GM19452 (cell line): ENCODE measurements around the gene STK33.

Experiments
- ATAC-seq: cut with Tn5 transposase; IDR thresholded peaks from one replicate; pipeline ENCODE4 v1.9.1; 2021; ENCODE audit not compliant: unreplicated experiment

The STK33 gene

GRCh38 chr11:8442301-8442700, 151.7 kb downstream of the STK33 start:
- ATAC-seq = no peak

DNA sequence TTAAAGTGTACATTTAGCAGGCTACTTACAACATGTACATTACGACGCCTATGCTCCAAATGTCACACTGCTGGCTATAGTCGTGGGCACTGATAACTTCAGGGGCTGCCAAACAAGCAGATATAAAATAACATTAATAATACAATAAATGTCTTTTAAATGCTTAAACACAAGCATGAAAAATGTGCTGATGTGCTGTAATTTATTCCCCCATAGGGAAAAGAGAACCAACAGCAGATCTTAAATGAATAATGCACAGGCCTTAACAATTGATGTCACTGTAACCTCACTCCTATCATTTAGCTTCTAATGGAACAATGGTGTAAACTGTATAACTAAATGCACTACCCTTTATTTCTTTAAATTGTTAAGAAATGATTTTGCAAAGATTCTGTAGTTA, 153.4 kb downstream of the STK33 start:
- ATAC-seq = no peak

- no peak for ATAC-seq
Observed at GRCh38 chr11:8429483-8429882, 164.5 kb downstream of the STK33 start.

GRCh38 chr11:8426076-8426475, 168.0 kb downstream of the STK33 start:
- no peak for ATAC-seq

GRCh38 chr11:8415195-8415594, 178.8 kb downstream of the STK33 start:
- no peak for ATAC-seq

- ATAC-seq = no peak
Observed at GRCh38 chr11:8408151-8408941, 185.7 kb downstream of the STK33 start.

DNA sequence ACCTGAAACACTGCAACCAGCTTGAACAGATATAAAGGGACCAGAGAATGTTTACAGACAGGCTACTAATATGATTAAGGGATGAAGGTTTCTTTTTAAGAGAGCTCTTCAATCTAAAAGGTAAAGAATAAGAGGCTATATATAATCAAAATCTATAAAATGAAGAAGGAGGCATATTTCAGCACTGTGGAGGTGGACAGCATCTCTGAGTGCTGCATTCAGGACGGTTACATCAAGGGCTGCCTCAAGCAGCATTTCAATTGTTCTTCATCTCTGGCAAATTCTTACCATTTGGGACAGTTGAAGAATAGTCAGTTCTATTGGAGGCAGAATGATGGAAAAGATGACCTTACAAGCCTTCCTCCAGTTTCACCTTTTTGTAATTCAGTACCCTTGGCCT, 190.7 kb downstream of the STK33 start:
- ATAC-seq = no peak

- no peak for ATAC-seq
Observed at GRCh38 chr11:8392886-8393285, 201.1 kb downstream of the STK33 start.

DNA sequence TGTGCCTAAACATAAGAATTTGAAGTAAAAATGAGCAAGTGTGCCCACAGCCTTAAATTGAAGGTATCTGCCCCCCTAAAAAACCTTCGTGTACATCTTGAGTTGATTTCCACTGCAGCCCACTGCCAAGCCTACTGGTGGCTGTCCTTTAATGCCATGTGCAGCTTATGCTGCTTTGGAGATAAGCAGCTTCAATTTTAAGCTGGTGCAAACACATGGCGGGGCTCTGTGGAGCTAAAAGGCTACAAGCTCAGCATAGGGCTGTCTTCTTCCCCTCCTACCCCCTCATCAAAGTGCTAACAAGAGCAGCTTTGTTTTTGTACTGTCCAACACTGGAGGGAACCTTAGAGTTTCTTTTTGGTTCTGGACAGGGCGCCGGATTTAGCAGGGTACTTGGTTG, 201.9 kb downstream of the STK33 start:
- ATAC-seq = no peak

- no peak for ATAC-seq
Observed at GRCh38 chr11:8390851-8391612, 203.0 kb downstream of the STK33 start.

DNA sequence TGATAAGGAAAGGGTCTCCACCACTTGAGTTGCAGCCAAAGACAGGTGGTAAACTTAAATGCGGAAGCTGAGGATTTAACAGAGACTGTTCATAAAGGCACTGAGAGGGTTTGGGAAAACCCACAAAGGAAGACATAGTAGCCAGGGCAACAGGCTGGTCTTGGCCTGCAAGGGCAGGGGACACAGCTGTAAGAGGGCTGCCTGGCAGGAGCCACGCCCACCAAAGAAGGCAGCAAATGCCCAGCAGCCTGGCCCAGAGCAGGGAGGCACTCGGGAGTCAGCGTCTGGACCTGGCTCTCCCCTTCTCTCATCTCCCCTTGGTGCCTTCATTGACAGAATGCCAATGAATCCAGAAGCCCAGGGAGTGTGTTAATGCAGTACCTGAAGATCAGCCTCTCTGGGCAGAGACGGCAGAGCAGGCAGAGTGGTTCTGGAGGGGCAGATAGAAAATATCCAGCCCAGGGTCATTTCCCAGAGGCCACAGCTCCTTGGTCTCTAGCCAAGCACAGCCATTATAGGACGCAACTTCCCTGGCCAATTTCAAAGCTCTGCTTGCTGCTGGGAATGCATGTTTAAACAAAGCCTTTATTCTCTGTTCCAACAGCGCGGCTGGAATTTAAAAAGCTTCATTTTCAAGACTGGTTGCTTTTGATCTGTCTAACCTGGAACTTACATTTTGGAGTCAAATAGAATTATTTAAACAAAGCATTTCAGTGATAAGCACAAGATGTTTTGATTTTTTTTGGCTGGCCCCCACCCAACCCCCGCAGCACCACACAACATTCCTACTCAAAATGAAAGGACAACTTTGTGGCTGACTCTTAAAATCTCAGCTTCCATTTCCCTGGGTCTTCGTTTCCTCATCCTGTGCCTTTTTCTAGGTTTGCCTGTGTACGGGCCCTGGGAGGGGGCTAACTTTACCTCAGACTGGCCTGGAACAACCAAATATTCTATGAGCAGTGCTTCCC, 204.7 kb downstream of the STK33 start:
- no peak for ATAC-seq

DNA sequence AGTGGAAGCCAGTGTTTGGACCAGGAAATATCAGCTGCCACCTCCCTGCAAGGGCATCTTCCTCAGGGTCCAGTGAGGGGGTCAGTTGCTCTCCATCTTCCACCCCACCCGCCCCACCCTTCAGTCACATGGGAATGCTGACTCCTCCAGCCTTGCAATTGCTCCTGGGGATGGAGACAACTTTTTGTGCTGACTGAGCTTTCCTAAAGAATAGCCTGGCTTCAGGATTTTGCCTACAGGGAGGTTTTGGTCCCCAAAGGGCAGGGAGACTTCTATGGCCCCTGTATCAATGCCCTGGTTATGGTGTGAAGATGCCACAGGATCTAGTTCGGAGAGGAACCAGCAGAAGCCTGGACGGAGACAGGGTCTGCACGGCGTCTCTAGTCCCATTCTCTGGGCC, 206.3 kb downstream of the STK33 start:
- ATAC-seq = no peak

GRCh38 chr11:8387141-8387540, 206.9 kb downstream of the STK33 start:
- ATAC-seq = no peak

DNA sequence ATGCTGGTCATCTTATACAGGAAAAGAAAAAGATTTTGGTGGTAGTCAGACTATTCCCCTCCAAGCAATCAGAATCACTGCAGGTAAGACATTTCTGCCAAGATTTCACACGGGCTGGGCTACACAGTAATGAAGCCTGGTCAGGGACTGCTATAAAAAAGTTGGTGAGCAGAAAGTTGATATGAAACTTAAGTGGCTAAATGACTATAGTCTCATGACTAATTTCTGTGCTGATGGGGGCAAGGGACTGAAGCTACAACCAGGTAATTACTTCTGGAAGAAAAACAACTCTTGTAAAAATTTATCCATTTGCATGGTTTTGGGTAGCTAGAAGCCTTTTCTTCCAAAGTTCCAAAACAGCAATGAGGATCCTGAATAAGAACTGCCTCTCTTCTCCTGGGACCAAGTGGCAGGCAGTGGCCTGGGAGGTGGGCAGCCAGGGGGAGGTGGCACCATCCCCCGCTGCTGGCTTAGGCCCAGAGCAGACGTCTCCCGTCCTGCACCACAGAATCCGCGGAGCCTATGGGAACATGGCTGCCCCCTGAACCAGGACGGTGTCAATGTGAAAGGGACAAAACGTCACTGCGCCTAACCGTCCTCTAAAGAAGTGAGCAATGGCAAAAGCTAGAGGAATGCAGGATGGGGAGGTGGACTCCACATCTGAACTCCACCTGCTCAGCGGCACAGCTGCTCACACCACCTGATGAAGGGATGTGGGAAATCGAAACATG, 207.7 kb downstream of the STK33 start:
- no peak for ATAC-seq

DNA sequence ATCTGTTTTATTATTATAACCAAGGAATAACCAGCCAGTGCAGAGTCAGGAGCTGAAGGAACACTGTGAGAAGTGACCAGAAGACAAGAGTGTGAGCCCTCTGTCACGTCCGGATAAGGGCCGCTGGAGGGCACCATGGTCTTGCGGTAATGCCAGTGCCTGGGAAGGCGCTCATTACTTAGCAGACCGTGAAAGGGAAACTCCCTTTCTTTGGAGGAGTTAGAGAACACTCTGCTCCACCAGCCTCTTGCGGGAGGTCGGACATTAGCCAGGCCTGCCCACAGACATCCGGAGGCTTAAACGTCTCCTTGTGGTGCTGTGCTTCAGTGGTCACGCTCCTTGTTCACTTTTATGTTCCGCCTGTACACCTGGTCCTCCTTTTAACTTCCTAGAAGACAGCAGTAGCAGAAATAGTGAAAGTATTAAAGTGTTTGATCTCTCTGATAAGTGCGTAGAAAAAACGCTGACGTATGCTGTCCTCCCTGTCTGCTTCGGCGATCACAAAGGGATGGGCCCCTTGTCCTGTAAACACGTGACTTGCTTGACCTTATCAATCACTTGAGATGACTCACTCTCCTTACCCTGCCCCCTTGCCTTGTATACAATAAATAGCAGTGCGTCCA, 209.7 kb downstream of the STK33 start:
- peak; percentile 54 for ATAC-seq

- no peak for ATAC-seq
Observed at GRCh38 chr11:8383627-8384026, 210.4 kb downstream of the STK33 start.

GRCh38 chr11:8383227-8383626, 210.8 kb downstream of the STK33 start:
- no peak for ATAC-seq

DNA sequence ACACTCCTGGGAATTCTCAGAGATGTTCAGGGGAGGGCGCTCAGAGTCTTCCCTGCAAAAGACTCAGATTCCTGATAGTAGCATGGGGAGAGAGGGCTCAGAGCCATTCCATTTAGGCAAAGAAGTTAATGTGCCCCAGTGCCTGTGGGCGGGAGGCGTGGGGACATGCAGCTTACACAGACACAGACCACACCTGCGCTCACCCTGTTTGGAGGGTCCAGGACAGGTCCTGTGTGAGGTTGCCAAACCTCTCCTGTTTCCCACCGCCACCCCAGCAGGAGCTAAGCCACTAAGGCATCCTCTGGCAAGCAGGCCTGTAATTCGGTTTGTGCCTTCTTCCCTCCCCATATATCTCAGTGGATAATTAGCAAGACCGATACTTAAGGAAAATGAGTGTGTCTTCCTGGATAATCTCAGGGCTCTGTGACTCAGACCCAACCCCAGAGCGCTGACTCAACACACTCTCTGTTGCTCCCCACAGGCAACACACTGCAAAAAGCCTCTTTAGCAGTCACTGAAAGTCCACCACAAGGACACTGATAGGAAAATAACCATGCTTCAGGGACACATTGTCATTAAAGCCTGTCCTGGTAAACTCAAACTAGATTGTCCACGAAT, 211.5 kb downstream of the STK33 start:
- ATAC-seq = no peak

GRCh38 chr11:8381871-8382396, 212.1 kb downstream of the STK33 start:
- no peak for ATAC-seq
